Body of pancreas (tissue), 4 donors: ENCODE results near the gene HENMT1.

Experiments used
- POLR2A ChIP-seq, 3 donors: fragments of 450-650 bp; IDR thresholded peaks; one replicate each; pipeline ENCODE4 v1.6.1; 2016; ENCODE audit warnings: antibody characterized with exemption in 3 of 3, mild to moderate bottlenecking in 2 of 3
- TF ChIP-seq, protein P1 (sequence below), 7 experiments: fragments of 450-650 bp in 4 of 7; fragments of 200-600 bp in 3 of 7; sonication (generic) in 3 of 7; IDR thresholded peaks; one replicate each; pipeline ENCODE4 v1.5.1; 2016 to 2019; ENCODE audit warnings: antibody characterized with exemption in 7 of 7

DNA sequence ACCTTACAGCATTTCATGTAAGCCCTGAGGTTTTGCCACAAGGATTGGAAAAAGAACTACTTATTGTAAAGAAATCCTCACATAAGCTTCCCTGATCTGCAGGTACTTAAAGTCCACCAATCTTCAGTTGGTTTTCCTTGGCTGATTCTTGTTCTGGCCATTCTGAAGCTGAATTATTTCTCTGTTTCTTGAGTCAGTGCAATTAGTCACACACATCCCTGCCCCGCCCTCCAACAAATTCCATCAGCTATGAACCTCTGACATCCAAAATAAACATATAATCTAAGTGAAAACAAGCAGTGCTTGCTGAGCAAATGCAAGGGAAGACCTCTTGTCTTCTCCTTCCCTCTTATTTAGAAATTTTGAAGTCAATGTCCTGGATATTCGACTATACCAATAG lies 43.6 kb upstream of the HENMT1 start:
- TF ChIP-seq, protein P1, sequence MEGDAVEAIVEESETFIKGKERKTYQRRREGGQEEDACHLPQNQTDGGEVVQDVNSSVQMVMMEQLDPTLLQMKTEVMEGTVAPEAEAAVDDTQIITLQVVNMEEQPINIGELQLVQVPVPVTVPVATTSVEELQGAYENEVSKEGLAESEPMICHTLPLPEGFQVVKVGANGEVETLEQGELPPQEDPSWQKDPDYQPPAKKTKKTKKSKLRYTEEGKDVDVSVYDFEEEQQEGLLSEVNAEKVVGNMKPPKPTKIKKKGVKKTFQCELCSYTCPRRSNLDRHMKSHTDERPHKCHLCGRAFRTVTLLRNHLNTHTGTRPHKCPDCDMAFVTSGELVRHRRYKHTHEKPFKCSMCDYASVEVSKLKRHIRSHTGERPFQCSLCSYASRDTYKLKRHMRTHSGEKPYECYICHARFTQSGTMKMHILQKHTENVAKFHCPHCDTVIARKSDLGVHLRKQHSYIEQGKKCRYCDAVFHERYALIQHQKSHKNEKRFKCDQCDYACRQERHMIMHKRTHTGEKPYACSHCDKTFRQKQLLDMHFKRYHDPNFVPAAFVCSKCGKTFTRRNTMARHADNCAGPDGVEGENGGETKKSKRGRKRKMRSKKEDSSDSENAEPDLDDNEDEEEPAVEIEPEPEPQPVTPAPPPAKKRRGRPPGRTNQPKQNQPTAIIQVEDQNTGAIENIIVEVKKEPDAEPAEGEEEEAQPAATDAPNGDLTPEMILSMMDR (IDR thresholded peaks at IDR 0.05) = no peak
- no peak for TF ChIP-seq POLR2A (IDR thresholded peaks at IDR 0.05)
